H1 (cell line): ENCODE results near the gene FGF2. TPM values are rescaled to one million over a fixed set of nuclear protein-coding genes. Genes with fewer than 3 reads are reported as not detected.
A peak's percentile ranks its signal among the peaks of the same experiment; 100 is the strongest.

Experiments
- ASH2L ChIP-seq: fragments of 200-600, 300-600 bp; sonication (generic); IDR thresholded peaks from one replicate; pipeline ENCODE4 v1.7.1; 2017; ENCODE audit warnings: low read length
- CHD7 ChIP-seq: fragments of 300-600 bp; sonication (generic); IDR thresholded peaks from 2 replicates; pipeline ENCODE4 v1.7.1; 2012; ENCODE audit warnings: low read length, moderate library complexity, mild to moderate bottlenecking, inconsistent platforms; ENCODE audit not compliant: insufficient replicate concordance
- CREB1 ChIP-seq: IDR thresholded peaks from 2 replicates; pipeline ENCODE4 v1.6.1; 2012; ENCODE audit warnings: inconsistent platforms
- GABPA ChIP-seq: IDR thresholded peaks from 2 replicates; pipeline ENCODE4 v1.6.1; 2011; ENCODE audit warnings: mild to moderate bottlenecking, low read length, moderate library complexity, borderline replicate concordance; ENCODE audit not compliant: insufficient read depth
- HDAC6 ChIP-seq: IDR thresholded peaks from one replicate; pipeline ENCODE4 v1.7.1; 2012; ENCODE audit warnings: low read depth, mild to moderate bottlenecking, inconsistent platforms, low read length, moderate library complexity
- SIX5 ChIP-seq: IDR thresholded peaks from 2 replicates; pipeline ENCODE4 v1.6.1; 2011; ENCODE audit warnings: mild to moderate bottlenecking, low read depth, low read length
- SP1 ChIP-seq: IDR thresholded peaks from 2 replicates; pipeline ENCODE4 v1.6.1; 2011; ENCODE audit warnings: low read depth, low read length
- USF2 ChIP-seq: IDR thresholded peaks from 2 replicates; pipeline ENCODE4 v1.6.1; 2011; ENCODE audit warnings: low read length, improper control_type of control experiment
- polyA plus RNA-seq, 7 experiments: library from polyadenylated mRNA; depleted of rRNA in 3 of 7; stranded (reverse) in 5 of 7; unstranded in 2 of 7; fragments of >200 nt in 5 of 7; fragments of 200-250 nt in 2 of 7; gene quantifications; 1 replicate in 5 of 7; 2 replicates in 1 of 7; 4 replicates in 1 of 7; pipeline versions ENCODE4 v1.2.1 to v1.2.3, GENCODE V29; 2011 to 2013; ENCODE audit warnings: missing spikeins in 2 of 7, mixed read lengths in 2 of 7
- total RNA-seq: library from RNA; stranded (reverse); fragmentation: NEBNext Ultra II Directional; extraction: Animal tissue kit (Norgen Biotek cat#: 25700); gene quantifications from 2 replicates; pipeline ENCODE4 v1.2.1, GENCODE V29; 2021

The FGF2 gene
- total and polyA plus RNA-seq, 2 of the 8 experiments (the other 6 are each of a cell fraction or from before 2014, with no cell fraction given), result 23.4 to 145 TPM

DNA sequence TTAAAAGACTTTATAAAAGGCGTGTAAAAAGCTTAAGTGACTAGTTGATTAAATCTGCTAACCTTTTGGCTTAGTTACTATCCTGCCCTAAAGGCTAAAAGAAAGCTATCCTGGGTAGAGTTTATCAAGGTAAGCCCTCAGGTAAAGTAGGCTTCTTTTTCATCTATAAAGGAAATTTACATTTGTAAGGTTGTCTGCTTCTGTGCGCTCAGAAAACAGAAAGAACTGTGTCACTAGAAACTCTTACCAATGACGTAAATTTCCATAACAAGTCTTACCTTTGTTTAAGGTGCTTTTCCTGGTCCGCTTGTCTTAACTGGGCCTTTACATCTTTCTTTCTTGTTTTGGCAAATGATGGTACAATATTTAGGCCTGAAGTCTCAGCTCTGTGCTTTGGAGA is 37.7 kb upstream of the FGF2 start (continued):
- TF ChIP-seq CHD7 (no peak), SIX5 (no peak), CREB1 (peak; percentile 64; the same call in 1 of the 2 replicates), USF2 (no peak), SP1 (no peak), GABPA (no peak), HDAC6 (no peak), ASH2L (no peak)
